HEK293T (cell line): Measurements from ENCODE around the gene SAMD11.

Experiments used
- CTCF ChIA-PET: fragments of 350-600 bp; formaldehyde crosslinking; extraction: SDS; loops from one replicate; lab custom pipeline; 2021; ENCODE audit warnings: antibody characterized with exemption, inconsistent platforms; lab: Yijun Ruan, JAX
- POLR2A ChIA-PET: fragments of 350-600 bp; formaldehyde crosslinking; extraction: SDS; loops from one replicate; lab custom pipeline; 2020; ENCODE audit warnings: antibody characterized with exemption, inconsistent platforms; lab: Yijun Ruan, JAX
- DNase-seq: peaks from one replicate; pipeline ENCODE4 v3.0.0; 2012; ENCODE audit warnings: mixed read lengths; ENCODE audit errors: extremely low spot score
- ARNT ChIP-seq: fragments of 450-650 bp; IDR thresholded peaks from 2 replicates; pipeline ENCODE4 v1.6.1; 2017; ENCODE audit warnings: mild to moderate bottlenecking
- BHLHE40 ChIP-seq: fragments of 450-650 bp; IDR thresholded peaks from 2 replicates; pipeline ENCODE4 v1.6.1; 2016; ENCODE audit warnings: mild to moderate bottlenecking, moderate library complexity, borderline replicate concordance
- CTBP1 ChIP-seq: fragments of 450-650 bp; IDR thresholded peaks from 2 replicates; pipeline ENCODE4 v1.6.1; 2016; ENCODE audit warnings: borderline replicate concordance
- ELF4 ChIP-seq: fragments of 450-650 bp; IDR thresholded peaks from 2 replicates; pipeline ENCODE4 v1.6.1; 2017; ENCODE audit warnings: antibody characterized with exemption
- FOXA1 ChIP-seq: fragments of 450-650 bp; IDR thresholded peaks from 2 replicates; pipeline ENCODE4 v1.6.1; 2016; ENCODE audit warnings: mild to moderate bottlenecking
- FOXK2 ChIP-seq: fragments of 450-650 bp; IDR thresholded peaks from 2 replicates; pipeline ENCODE4 v1.6.1; 2016; ENCODE audit warnings: mild to moderate bottlenecking
- FOXM1 ChIP-seq: fragments of 450-650 bp; IDR thresholded peaks from 2 replicates; pipeline ENCODE4 v1.6.1; 2017; ENCODE audit warnings: mild to moderate bottlenecking, borderline replicate concordance
- HDGF ChIP-seq: fragments of 450-650 bp; IDR thresholded peaks from 2 replicates; pipeline ENCODE4 v1.6.1; 2017; ENCODE audit warnings: antibody characterized with exemption, borderline replicate concordance
- LEF1 ChIP-seq: fragments of 450-650 bp; IDR thresholded peaks from 2 replicates; pipeline ENCODE4 v1.6.1; 2017; ENCODE audit warnings: mild to moderate bottlenecking, borderline replicate concordance
- NFRKB ChIP-seq: fragments of 450-650 bp; IDR thresholded peaks from 2 replicates; pipeline ENCODE4 v1.6.1; 2016; ENCODE audit warnings: mild to moderate bottlenecking, moderate library complexity
- PKNOX1 ChIP-seq: fragments of 450-650 bp; IDR thresholded peaks from 2 replicates; pipeline ENCODE4 v1.6.1; 2016
- SP1 ChIP-seq: fragments of 450-650 bp; IDR thresholded peaks from 2 replicates; pipeline ENCODE4 v1.6.1; 2017
- SUZ12 ChIP-seq: fragments of 450-650 bp; IDR thresholded peaks from 2 replicates; pipeline ENCODE4 v1.6.1; 2016; ENCODE audit warnings: mild to moderate bottlenecking
- TARDBP ChIP-seq: fragments of 450-650 bp; IDR thresholded peaks from 2 replicates; pipeline ENCODE4 v1.6.1; 2016
- ZNF384 ChIP-seq: fragments of 450-650 bp; IDR thresholded peaks from 2 replicates; pipeline ENCODE4 v1.6.1; 2016

The SAMD11 gene

GRCh38 chr1:907611-908451 is 15.9 kb upstream of the SAMD11 start:
- CTCF ChIA-PET: no interaction called here
- TF ChIP-seq FOXA1: no peak
- TF ChIP-seq ZNF384: no peak
- no peak for TF ChIP-seq ELF4
- TF ChIP-seq TARDBP: no peak
- POLR2A ChIA-PET: interaction anchor here (3.6 kb wide), 1 partner anchor 33 kb away, joined by 28 read pairs; no protein-coding TSS in a partner anchor
- no peak for DNase-seq

GRCh38 chr1:908661-909060 is 15.1 kb upstream of the SAMD11 start:
- POLR2A ChIA-PET: no interaction called here
- CTCF ChIA-PET: no interaction called here
- TF ChIP-seq NFRKB (no peak), HDGF (no peak), ARNT (no peak), ELF4 (no peak), FOXM1 (no peak), CTBP1 (no peak), TARDBP (no peak), SP1 (no peak), PKNOX1 (no peak), FOXK2 (no peak), ZNF384 (no peak), FOXA1 (no peak)
- no peak for DNase-seq

- no peak for DNase-seq
- TF ChIP-seq FOXK2 (no peak), ARNT (no peak), ZNF384 (no peak), CTBP1 (no peak)
- ChIA-PET CTCF (no interaction called here), POLR2A (no interaction called here)
Observed at GRCh38 chr1:909861-910310, 13.8 kb upstream of the SAMD11 start.

GRCh38 chr1:910311-910880 is 13.3 kb upstream of the SAMD11 start:
- TF ChIP-seq FOXK2 (no peak), TARDBP (no peak), NFRKB (no peak), ELF4 (no peak), ARNT (no peak), SUZ12 (no peak), ZNF384 (no peak), PKNOX1 (no peak), SP1 (no peak), LEF1 (no peak), FOXA1 (no peak), FOXM1 (no peak), CTBP1 (no peak)
- ChIA-PET POLR2A (no interaction called here), CTCF (no interaction called here)
- DNase-seq: no peak

- DNase-seq: no peak
- CTCF ChIA-PET: no interaction called here
- POLR2A ChIA-PET: interaction anchor here (0.7 to 1.9 kb wide), 2 partner anchors 12 to 32 kb away, joined by 4 to 5 read pairs; no protein-coding TSS in a partner anchor
- TF ChIP-seq PKNOX1 (no peak), BHLHE40 (no peak), NFRKB (no peak), FOXM1 (no peak), SP1 (no peak), LEF1 (no peak), FOXK2 (no peak), ELF4 (no peak), TARDBP (no peak), ARNT (no peak), HDGF (no peak), FOXA1 (no peak), ZNF384 (no peak)
Observed at GRCh38 chr1:910881-911721, 12.6 kb upstream of the SAMD11 start.
